SK-N-MC (cell line): ENCODE data around the gene SLC45A2.

Source experiments
- FOXP2 ChIP-seq: optimal IDR thresholded peaks from 2 replicates; pipeline ENCODE3; 2011; ENCODE audit warnings: mild to moderate bottlenecking, moderate library complexity; ENCODE audit not compliant: insufficient read depth; ENCODE audit errors: extremely low read length, control extremely low read depth
- POLR2AphosphoS5 ChIP-seq: IDR thresholded peaks from 2 replicates; pipeline ENCODE4 v1.6.1; 2012; ENCODE audit warnings: mild to moderate bottlenecking, low read depth, low read length, borderline replicate concordance

- TF ChIP-seq FOXP2: no peak
- no peak for TF ChIP-seq POLR2AphosphoS5
Observed at GRCh38 chr5:33966805-33967204, 17.7 kb downstream of the SLC45A2 start.
